PFSK-1 (cell line): ENCODE data around the gene CLIC5.

Source experiments
- FOXP2 ChIP-seq: optimal IDR thresholded peaks from 2 replicates; pipeline ENCODE3; 2011; ENCODE audit warnings: borderline replicate concordance, control low read depth, inconsistent platforms; ENCODE audit not compliant: insufficient read depth; ENCODE audit errors: extremely low read length, extremely low read depth
- POLR2AphosphoS5 ChIP-seq: IDR thresholded peaks from 2 replicates; pipeline ENCODE4 v1.6.1; 2012; ENCODE audit warnings: low read depth, mild to moderate bottlenecking, control low read depth, low read length, moderate library complexity
- REST ChIP-seq, 2 experiments: IDR thresholded peaks; 2 replicates each; pipeline versions ENCODE4 v1.6.1 to v1.8.0; 2011 to 2012; ENCODE audit warnings: low read depth in 2 of 2, low read length in 2 of 2, control low read depth in 1 of 2, inconsistent platforms in 1 of 2, mild to moderate bottlenecking in 1 of 2, moderate library complexity in 1 of 2; ENCODE audit not compliant: insufficient read depth in 1 of 2
- SIN3A ChIP-seq: IDR thresholded peaks from 2 replicates; pipeline ENCODE4 v1.6.1; 2012; ENCODE audit warnings: mild to moderate bottlenecking, low read length, moderate library complexity, borderline replicate concordance; ENCODE audit not compliant: insufficient read depth
- TAF1 ChIP-seq: IDR thresholded peaks from 2 replicates; pipeline ENCODE4 v1.6.1; 2012; ENCODE audit warnings: low read length, control low read depth, borderline replicate concordance; ENCODE audit not compliant: insufficient read depth

CLIC5 gene

GRCh38 chr6:45845567-45845966, 170.1 kb downstream of the CLIC5 start:
- TF ChIP-seq POLR2AphosphoS5 (no peak), SIN3A (no peak), TAF1 (no peak), FOXP2 (no peak), REST (IDR thresholded peaks at IDR 0.05; ENCODE audit: insufficient read depth in 1 of 2, low read depth in 2 of 2, low read length in 2 of 2) (no peak)

GRCh38 chr6:45844986-45845385, 170.7 kb downstream of the CLIC5 start:
- TF ChIP-seq POLR2AphosphoS5 (no peak), SIN3A (no peak)

- TF ChIP-seq FOXP2 = no peak
- TF ChIP-seq SIN3A = no peak
- TF ChIP-seq REST (IDR thresholded peaks at IDR 0.05; ENCODE audit: insufficient read depth in 1 of 2, low read depth in 2 of 2, low read length in 2 of 2) = no peak
- TF ChIP-seq POLR2AphosphoS5 = no peak
- no peak for TF ChIP-seq TAF1
Observed at GRCh38 chr6:45843848-45844521, 171.7 kb downstream of the CLIC5 start.

- TF ChIP-seq POLR2AphosphoS5 (no peak), REST (IDR thresholded peaks at IDR 0.05; ENCODE audit: insufficient read depth in 1 of 2, low read depth in 2 of 2, low read length in 2 of 2) (no peak), TAF1 (no peak), FOXP2 (no peak), SIN3A (no peak)
Observed at GRCh38 chr6:45841062-45841461, 174.6 kb downstream of the CLIC5 start.

GRCh38 chr6:45838996-45839395, 176.7 kb downstream of the CLIC5 start:
- TF ChIP-seq POLR2AphosphoS5 (no peak), FOXP2 (no peak), SIN3A (no peak), REST (IDR thresholded peaks at IDR 0.05; ENCODE audit: insufficient read depth in 1 of 2, low read depth in 2 of 2, low read length in 2 of 2) (no peak), TAF1 (no peak)
